Heart right ventricle (tissue), 16 donors: ENCODE data around the gene TSPAN18. TPM values are rescaled to one million over a fixed set of nuclear protein-coding genes. Genes with fewer than 3 reads are reported as not detected.

Experiments used
- ATAC-seq, 8 donors: fragments of 200-7000 bp; cut with Tn5 transposase; one replicate each; pipeline ENCODE4 v1.9.1; 2020; ENCODE audit warnings: mild to moderate bottlenecking in 8 of 8, moderate library complexity in 8 of 8, moderate number of reproducible peaks in 1 of 8
- DNase-seq, 2 donors: peaks; one replicate each; pipeline ENCODE4 v3.0.0-alpha.2; 2020
- H3K27ac ChIP-seq, 10 donors: fragments of 200-600 bp; sonication (generic) in 2 of 10; one replicate each; pipeline versions ENCODE4 v1.5.0 to v1.8.0; 2020 to 2022; ENCODE audit warnings: mild to moderate bottlenecking in 3 of 10
- H3K27me3 ChIP-seq, 7 donors: fragments of 200-600 bp; one replicate each; pipeline ENCODE4 v1.8.0; 2021 to 2022; ENCODE audit warnings: mild to moderate bottlenecking in 2 of 7
- H3K36me3 ChIP-seq, 9 donors: fragments of 200-600 bp; sonication (generic) in 1 of 9; one replicate each; pipeline versions ENCODE4 v1.5.0 to v1.8.0; 2020 to 2022; ENCODE audit warnings: mild to moderate bottlenecking in 2 of 9
- H3K4me1 ChIP-seq, 9 donors: fragments of 200-600 bp; sonication (generic) in 1 of 9; one replicate each; pipeline versions ENCODE4 v1.5.0 to v1.8.0; 2020 to 2022; ENCODE audit warnings: mild to moderate bottlenecking in 4 of 9
- H3K4me3 ChIP-seq, 10 donors: fragments of 200-600 bp; sonication (generic) in 2 of 10; one replicate each; pipeline versions ENCODE4 v1.5.0 to v1.8.0; 2020 to 2022; ENCODE audit warnings: mild to moderate bottlenecking in 7 of 10, moderate library complexity in 2 of 10
- H3K9me3 ChIP-seq, 11 donors: fragments of 200-600 bp in 10 of 11; sonication (generic) in 2 of 11; one replicate each; pipeline versions ENCODE4 v1.5.0 to v1.8.0; 2013 to 2022; ENCODE audit warnings: mild to moderate bottlenecking in 2 of 11, control low read depth in 1 of 11, moderate library complexity in 1 of 11
- CTCF ChIP-seq, 9 donors: fragments of 200-600 bp; sonication (generic) in 2 of 9; IDR thresholded peaks; one replicate each; pipeline versions ENCODE4 v1.5.0 to v1.8.0; 2021 to 2022; ENCODE audit warnings: antibody characterized with exemption in 9 of 9, mild to moderate bottlenecking in 5 of 9, moderate library complexity in 1 of 9
- WGBS, 2 donors: extraction: QIAGEN DNeasy Blood & Tissue Kit; methylation state at CpG; one replicate each; pipeline ENCODE4 v1.1.7; 2013; ENCODE audit warnings: inconsistent platforms in 1 of 2; 5-methylcytosine and 5-hydroxymethylcytosine counted together
- intact Hi-C, 10 donors: fragments of 100-400 bp; cut with DNase I; formaldehyde crosslinking; loops; one replicate each; pipeline versions ENCODE4 v1.11.1 to v1.14.2; 2022
- polyA plus RNA-seq, 2 donors: library from polyadenylated mRNA; stranded (reverse); fragments of 200-250 nt; gene quantifications; one replicate each; pipeline ENCODE4 v1.2.3, GENCODE V29; 2013
- total RNA-seq, 10 donors: library from RNA; stranded (reverse); fragmentation: NEBNext Ultra II Directional in 3 of 10; extraction: Animal tissue kit (Norgen Biotek cat#: 25700) in 3 of 10; gene quantifications; one replicate each; pipeline versions ENCODE4 v1.2.1 to v1.2.4, GENCODE V29; 2021 to 2023
- donor health status: Arrhythmogenic right ventricular cardiomyopathy.
- donor health status: ischemic (EF 13 %, LVEDD 7.1; RV severe dilation, severe dysfunction).
- donor health status: healthy with polysubstance abuse.
- donor health status: DM: no; HTN: yes; CAD: no.
- donor health status: DM: no; HTN: no; CAD: no.
- donor health status: ischemic (EF 25% LVEDD 6.9; RV normal size, moderate dysfunction).
- donor health status: ischemic (EF 25% LVEDD 5.7; RV mildly dilated, moderate dysfunction).
- donor health status: healthy.
- donor health status: DM: yes; HTN: yes; CAD: no.
- donor health status: Ischemic cardiomyopathy.
- donor health status: ischemic (EF 35%, LVEDD 5.7; RV mildly dilated, moderate dysfunction).
- donor health status: nonischemic (EF 11% LVEDD 7.7; RV severe dilation, severe dysfunction).
- donor health status: DM: yes; HTN: yes; CAD: no.
- donor health status: PGD.
- donor health status: ischemic (EF 29% LVEDD 5.4; RV normal size, mild dysfunction).
- donor health status: nonischemic (EF 23%, LVEDD 6.1; RV moderate dilation, normal function).

Gene TSPAN18
- total and polyA plus RNA-seq, 12 donors: 37.7 to 140 (median 92.9) TPM

- H3K9me3 ChIP-seq: no peaks in the 10 kb centered on the region
- 51 to 53% methylated on average over 3 of the region's 3 CpGs for WGBS, 2 donors
- peak overlapping the region in 6 of 10 donors; percentile 21 to 93 (median 78) for H3K27ac ChIP-seq
- DNase-seq (no peak), ATAC-seq (no peak)
- no peak overlapping the region for H3K4me3 ChIP-seq
- intact Hi-C loops: loop anchor here in 4 of 10 donors (5.0 to 10.0 kb wide), 4 partner anchors 77 to 392 kb away; no protein-coding TSS in a partner anchor
- H3K36me3 ChIP-seq: peaks cover 0 to 11% (median 0%) of the 10 kb centered on the region in 9 donors
- peaks cover 21 to 95% (median 81%) of the 10 kb centered on the region in 9 donors for H3K4me1 ChIP-seq
- TF ChIP-seq CTCF (IDR thresholded peaks at IDR 0.05): no peak
- no peaks in the 10 kb centered on the region for H3K27me3 ChIP-seq
Observed at GRCh38 chr11:44944853-44945235, 218.1 kb downstream of the TSPAN18 start.

- intact Hi-C loops: loop anchor here in 3 of 10 donors (5.0 to 10.0 kb wide), 3 partner anchors 77 to 389 kb away; no protein-coding TSS in a partner anchor
- H3K4me3 ChIP-seq: peak overlapping the region in 1 of 10 donors; percentile 18
- TF ChIP-seq CTCF (IDR thresholded peaks at IDR 0.05): no peak
- no peaks in the 10 kb centered on the region for H3K27me3 ChIP-seq
- H3K9me3 ChIP-seq: no peaks in the 10 kb centered on the region
- 50 to 66% methylated on average over 11 of the region's 11 CpGs for WGBS, 2 donors
- peaks cover 0 to 2% (median 0%) of the 10 kb centered on the region in 9 donors for H3K36me3 ChIP-seq
- ATAC-seq (peak; percentile 28 to 79 (median 56)), DNase-seq (peak; percentile 70 to 82)
- H3K4me1 ChIP-seq: peaks cover 15 to 89% (median 73%) of the 10 kb centered on the region in 9 donors
- H3K27ac ChIP-seq: peak overlapping the region in 9 of 10 donors; percentile 11 to 93 (median 71)
Observed at GRCh38 chr11:44945666-44946065, 218.9 kb downstream of the TSPAN18 start.

- intact Hi-C loops: loop anchor here in 3 of 10 donors (5.0 to 10.0 kb wide), 3 partner anchors 76 to 389 kb away; no protein-coding TSS in a partner anchor
- H3K9me3 ChIP-seq: no peaks in the 10 kb centered on the region
- DNase-seq (peak; percentile 75 to 76), ATAC-seq (peak; percentile 21 to 62 (median 41))
- TF ChIP-seq CTCF (IDR thresholded peaks at IDR 0.05): no peak
- H3K4me3 ChIP-seq: peak overlapping the region in 1 of 10 donors; percentile 18
- peak overlapping the region in 9 of 10 donors; percentile 11 to 93 (median 71) for H3K27ac ChIP-seq
- WGBS, 2 donors: 56 to 61% methylated on average over 12 of the region's 12 CpGs
- no peaks in the 10 kb centered on the region for H3K27me3 ChIP-seq
- peaks cover 13 to 87% (median 71%) of the 10 kb centered on the region in 9 donors for H3K4me1 ChIP-seq
- H3K36me3 ChIP-seq: no peaks in the 10 kb centered on the region
Observed at GRCh38 chr11:44946263-44946662, 219.5 kb downstream of the TSPAN18 start.

GRCh38 chr11:44947114-44947513 lies 220.4 kb downstream of the TSPAN18 start:
- Histone ChIP-seq H3K36me3 (no peaks in the 10 kb centered on the region), H3K4me1 (peaks cover 10 to 83% (median 64%) of the 10 kb centered on the region in 9 donors), H3K9me3 (no peaks in the 10 kb centered on the region), H3K27ac (peak overlapping the region in 9 of 10 donors; percentile 11 to 93 (median 71)), H3K27me3 (no peaks in the 10 kb centered on the region), H3K4me3 (no peak overlapping the region)
- no peak for ATAC-seq
- TF ChIP-seq CTCF (IDR thresholded peaks at IDR 0.05): no peak
- WGBS, 2 donors: 50 to 53% methylated on average over 9 of the region's 9 CpGs
- intact Hi-C loops: loop anchor here in 3 of 10 donors (5.0 to 10.0 kb wide), 3 partner anchors 75 to 388 kb away; no protein-coding TSS in a partner anchor
- no peak for DNase-seq
